Endothelial cell of umbilical vein (primary cell): ENCODE measurements around the gene AKAP13. TPM values are rescaled to one million over a fixed set of nuclear protein-coding genes. Genes with fewer than 3 reads are reported as not detected.

Source experiments
- BruUV-seq: library from RNA; stranded (reverse); fragments of 400-500 nt; replicated peaks from 2 replicates; lab custom pipeline; 2021; lab: Mats Ljungman, UMichigan
- CTCF ChIA-PET: fragments of 300-600, 350-600 bp; sonication (Branson Sonifier 250); formaldehyde crosslinking; loops from one replicate; lab custom pipeline; 2021; ENCODE audit warnings: antibody characterized with exemption, inconsistent platforms; lab: Charles Lee
- POLR2A ChIA-PET: fragments of 300-600, 350-600 bp; sonication (Branson Sonifier 250); formaldehyde crosslinking; loops from one replicate; lab custom pipeline; 2021; ENCODE audit warnings: antibody characterized with exemption, inconsistent platforms; lab: Charles Lee
- DNase-seq: peaks from one replicate; pipeline ENCODE4 v3.0.0-alpha.2; 2011; ENCODE audit warnings: low read depth, low spot score
- FAIRE-seq: peaks from 2 replicates; lab custom pipeline; 2011; peaks lifted over from hg19 to GRCh38; lab: Jason Lieb, UNC
- H2AFZ ChIP-seq: 2 replicates; pipeline ENCODE4 v1.6.0; 2012; ENCODE audit warnings: low read depth, low read length, control low read depth, inconsistent platforms
- H3K27ac ChIP-seq: 2 replicates; pipeline ENCODE4 v1.5.1; 2011; ENCODE audit warnings: low read depth, mild to moderate bottlenecking, control low read depth, low read length, moderate library complexity; ENCODE audit not compliant: insufficient read depth
- H3K27me3 ChIP-seq, 2 experiments: 2 replicates each; pipeline versions ENCODE4 v1.6.0 to v1.6.1; 2011; ENCODE audit warnings: low read length in 2 of 2, mixed read lengths in 1 of 2; ENCODE audit not compliant: control insufficient read depth in 2 of 2, insufficient read depth in 2 of 2
- H3K36me3 ChIP-seq, 2 experiments: 2 replicates in 1 of 2; 3 replicates in 1 of 2; pipeline ENCODE4 v1.5.1; 2011; ENCODE audit warnings: low read length in 2 of 2, mild to moderate bottlenecking in 1 of 2, moderate library complexity in 1 of 2; ENCODE audit not compliant: control insufficient read depth in 2 of 2, insufficient read depth in 2 of 2; ENCODE audit errors: extremely low read depth in 1 of 2
- H3K4me1 ChIP-seq: 3 replicates; pipeline ENCODE4 v1.5.1; 2011; ENCODE audit warnings: mild to moderate bottlenecking, low read length; ENCODE audit not compliant: control insufficient read depth, insufficient read depth; ENCODE audit errors: extremely low read depth
- H3K4me2 ChIP-seq: 2 replicates; pipeline ENCODE4 v1.6.1; 2011; ENCODE audit warnings: low read length, control low read depth, mixed read lengths; ENCODE audit not compliant: insufficient read depth
- H3K4me3 ChIP-seq, 3 experiments: fragments of 200-600 bp in 1 of 3; sonication (generic), shearing (Covaris generic) in 1 of 3; replicated peaks in 1 of 3; 2 replicates each; pipeline ENCODE4 v1.5.1; 2011 to 2016; ENCODE audit warnings: control low read depth in 3 of 3, low read length in 3 of 3, mild to moderate bottlenecking in 2 of 3, inconsistent platforms in 1 of 3, low read depth in 1 of 3, moderate library complexity in 1 of 3; ENCODE audit not compliant: insufficient read depth in 1 of 3
- H3K79me2 ChIP-seq: 2 replicates; pipeline ENCODE4 v1.6.0; 2012; ENCODE audit warnings: low read length, inconsistent platforms; ENCODE audit not compliant: control insufficient read depth, insufficient read depth
- H3K9ac ChIP-seq: replicated peaks from 2 replicates; pipeline ENCODE3; 2011; ENCODE audit warnings: low read length, control low read depth; ENCODE audit not compliant: insufficient read depth; ENCODE audit errors: extremely low read depth
- H3K9me1 ChIP-seq: replicated peaks from 3 replicates; pipeline ENCODE4 v1.6.0; 2011; ENCODE audit warnings: mild to moderate bottlenecking, low read length; ENCODE audit not compliant: control insufficient read depth, insufficient read depth; ENCODE audit errors: extremely low read depth
- H3K9me3 ChIP-seq: replicated peaks from 2 replicates; pipeline ENCODE4 v1.5.1; 2012; ENCODE audit warnings: low read length, inconsistent platforms; ENCODE audit not compliant: control insufficient read depth, insufficient read depth
- H4K20me1 ChIP-seq: replicated peaks from 2 replicates; pipeline ENCODE3; 2011; ENCODE audit warnings: mild to moderate bottlenecking, low read length; ENCODE audit not compliant: control insufficient read depth, insufficient read depth; ENCODE audit errors: extremely low read depth
- CTCF ChIP-seq, 2 donors: IDR thresholded peaks; 1 replicate in 1 of 2; 2 replicates in 1 of 2; pipeline ENCODE4 v1.5.1; 2011; ENCODE audit warnings: low read length in 2 of 2, mild to moderate bottlenecking in 2 of 2, moderate library complexity in 2 of 2, control low read depth in 1 of 2, inconsistent platforms in 1 of 2, low read depth in 1 of 2; ENCODE audit not compliant: insufficient read depth in 1 of 2; ENCODE audit errors: extremely low read depth in 1 of 2
- EZH2 ChIP-seq: IDR thresholded peaks from 2 replicates; pipeline ENCODE4 v1.6.1; 2012; ENCODE audit warnings: borderline replicate concordance, low read depth, mild to moderate bottlenecking, moderate library complexity, low read length, inconsistent platforms; ENCODE audit not compliant: severe bottlenecking
- FOS ChIP-seq: IDR thresholded peaks from 2 replicates; pipeline ENCODE4 v1.6.1; 2011; ENCODE audit warnings: mild to moderate bottlenecking, low read length, moderate library complexity, borderline replicate concordance; ENCODE audit not compliant: insufficient read depth
- GATA2 ChIP-seq: IDR thresholded peaks from 2 replicates; pipeline ENCODE4 v1.7.0; 2011; ENCODE audit warnings: low read depth, mild to moderate bottlenecking, moderate library complexity, mixed read lengths, low read length; ENCODE audit not compliant: insufficient read length, insufficient read depth
- JUN ChIP-seq: IDR thresholded peaks from 2 replicates; pipeline ENCODE4 v1.6.1; 2011; ENCODE audit warnings: borderline replicate concordance, low read depth; ENCODE audit not compliant: insufficient read length, insufficient read depth
- MAX ChIP-seq: IDR thresholded peaks from 2 replicates; pipeline ENCODE4 v1.6.1; 2011; ENCODE audit not compliant: insufficient read depth, insufficient read length
- MYC ChIP-seq: IDR thresholded peaks from one replicate; pipeline ENCODE4 v1.6.1; 2011; ENCODE audit warnings: mild to moderate bottlenecking, low read depth, low read length
- POLR2A ChIP-seq: IDR thresholded peaks from 2 replicates; pipeline ENCODE4 v1.6.1; 2012; ENCODE audit warnings: low read depth, mild to moderate bottlenecking, control low read depth, low read length
- POLR2AphosphoS5 ChIP-seq: IDR thresholded peaks from 2 replicates; pipeline ENCODE4 v1.6.1; 2012; ENCODE audit warnings: low read depth, mild to moderate bottlenecking, control low read depth, low read length, moderate library complexity; ENCODE audit not compliant: insufficient read depth
- dilution Hi-C: fragments of 300-500 bp; cut with MboI; formaldehyde crosslinking; loops from one replicate; pipeline ENCODE4 v1.15.0; 2019; ENCODE audit warnings: low sequenced_read_pairs; ENCODE audit not compliant: extremely low pct_ligation_motif_present
- intact Hi-C: fragments of 100-400 bp; cut with micrococcal nuclease; formaldehyde crosslinking; loops from one replicate; pipeline ENCODE4 v1.10.0; 2022
- polyA plus RNA-seq, 4 experiments: library from polyadenylated mRNA; depleted of rRNA in 3 of 4; stranded (reverse) in 3 of 4; unstranded in 1 of 4; fragments of >200 nt; gene quantifications; 2 replicates each; pipeline versions ENCODE4 v1.2.1 to v1.2.3, GENCODE V29; 2011 to 2012; ENCODE audit warnings: missing spikeins in 1 of 4
- total RNA-seq: library from RNA; stranded (reverse); gene quantifications from 2 replicates; pipeline ENCODE4 v1.2.3, GENCODE V29; 2021

AKAP13 gene
- total and polyA plus RNA-seq, 2 donors (not counting 3 experiments of a cell fraction or from before 2014, with no cell fraction given) = 22.8 to 87.8 TPM

- Histone ChIP-seq H3K4me1 (no peaks in the 10 kb centered on the region), H4K20me1 (no peaks in the 10 kb centered on the region), H3K9me1 (no peaks in the 10 kb centered on the region), H3K9me3 (no peaks in the 10 kb centered on the region), H3K9ac (no peak overlapping the region), H2AFZ (no peak overlapping the region), H3K4me2 (no peak overlapping the region), H3K36me3 (peaks cover 13 to 36% of the 10 kb centered on the region in 2 experiments), H3K27me3 (no peaks in the 10 kb centered on the region), H3K79me2 (no peaks in the 10 kb centered on the region), H3K4me3 (no peak overlapping the region), H3K27ac (no peak overlapping the region)
- intact Hi-C loops = no loop called here
- dilution Hi-C loops = no loop called here
- no peak for FAIRE-seq
- ChIA-PET POLR2A (no interaction called here), CTCF (interaction anchor here (0.7 to 2.0 kb wide), 6 partner anchors 11 to 98 kb away, joined by 3 to 8 read pairs (median 4); no protein-coding TSS in a partner anchor)
- no peak for DNase-seq
- TF ChIP-seq JUN (no peak), EZH2 (no peak), CTCF (IDR thresholded peaks at IDR 0.05; ENCODE audit: extremely low read depth in 1 of 2, insufficient read depth in 1 of 2, low read depth in 1 of 2, low read length in 2 of 2) (no peak), POLR2AphosphoS5 (no peak), MYC (no peak), GATA2 (no peak), POLR2A (no peak), MAX (no peak), FOS (no peak)
- no TSS peak for BruUV-seq
Observed at GRCh38 chr15:85742186-85742821, 361.9 kb downstream of the AKAP13 start.
